ENCODE results near the gene TRIM40. TPM values are rescaled to one million over a fixed set of nuclear protein-coding genes. Genes with fewer than 3 reads are reported as not detected.
"Not testable (repeated sequence)": the region's sequence is repeated elsewhere in the genome, so short reads cannot be mapped to it uniquely, and the experiment has no call there.

TRIM40 gene
- total RNA-seq, 1 donor from 2014 or later = not detected

- no peaks in the 10 kb centered on the region for H3K36me3 ChIP-seq
- no peak overlapping the region for H3K27ac ChIP-seq
- H3K9me3 ChIP-seq = no peaks in the 10 kb centered on the region
- TF ChIP-seq, protein P1, sequence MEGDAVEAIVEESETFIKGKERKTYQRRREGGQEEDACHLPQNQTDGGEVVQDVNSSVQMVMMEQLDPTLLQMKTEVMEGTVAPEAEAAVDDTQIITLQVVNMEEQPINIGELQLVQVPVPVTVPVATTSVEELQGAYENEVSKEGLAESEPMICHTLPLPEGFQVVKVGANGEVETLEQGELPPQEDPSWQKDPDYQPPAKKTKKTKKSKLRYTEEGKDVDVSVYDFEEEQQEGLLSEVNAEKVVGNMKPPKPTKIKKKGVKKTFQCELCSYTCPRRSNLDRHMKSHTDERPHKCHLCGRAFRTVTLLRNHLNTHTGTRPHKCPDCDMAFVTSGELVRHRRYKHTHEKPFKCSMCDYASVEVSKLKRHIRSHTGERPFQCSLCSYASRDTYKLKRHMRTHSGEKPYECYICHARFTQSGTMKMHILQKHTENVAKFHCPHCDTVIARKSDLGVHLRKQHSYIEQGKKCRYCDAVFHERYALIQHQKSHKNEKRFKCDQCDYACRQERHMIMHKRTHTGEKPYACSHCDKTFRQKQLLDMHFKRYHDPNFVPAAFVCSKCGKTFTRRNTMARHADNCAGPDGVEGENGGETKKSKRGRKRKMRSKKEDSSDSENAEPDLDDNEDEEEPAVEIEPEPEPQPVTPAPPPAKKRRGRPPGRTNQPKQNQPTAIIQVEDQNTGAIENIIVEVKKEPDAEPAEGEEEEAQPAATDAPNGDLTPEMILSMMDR (IDR thresholded peaks at IDR 0.05) = no peak
- no peak for TF ChIP-seq POLR2AphosphoS5 (IDR thresholded peaks at IDR 0.05; ENCODE audit: insufficient read depth in 1 of 2, low read depth in 1 of 2)
- no peak for DNase-seq (ENCODE audit: extremely low spot score in 2 of 2)
- H3K4me3 ChIP-seq = no peak overlapping the region
- H3K27me3 ChIP-seq = peaks cover 5% of the 10 kb centered on the region
- peaks cover 11% of the 10 kb centered on the region for H3K4me1 ChIP-seq
- intact Hi-C loops (cut with DNase I) = no loop called here
These were observed 3.9 kb upstream of the TRIM40 start for GRCh38 chr6:30131947-30132497.

DNA sequence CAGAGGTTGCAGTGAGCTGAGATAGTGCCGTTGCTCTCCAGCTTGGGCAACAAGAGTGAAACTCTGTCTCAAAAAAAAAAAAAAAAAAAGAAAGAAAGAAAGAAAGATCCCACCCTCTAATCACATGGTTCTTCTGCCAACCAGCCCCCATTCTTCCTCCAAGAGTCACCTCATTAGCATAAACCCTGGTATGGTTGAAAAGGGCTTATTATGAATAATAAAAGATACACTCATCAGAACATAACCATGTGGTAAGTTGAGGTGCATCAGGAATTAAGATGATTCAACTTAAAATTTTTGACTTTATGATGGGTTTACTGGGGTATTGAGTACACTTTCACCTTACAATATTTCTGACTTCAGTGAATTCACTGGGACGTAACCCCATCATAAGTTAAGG, 793 bp upstream of the TRIM40 start:
- Histone ChIP-seq H3K27ac (no peak overlapping the region), H3K4me3 (no peak overlapping the region), H3K9me3 (no peaks in the 10 kb centered on the region), H3K36me3 (no peaks in the 10 kb centered on the region), H3K27me3 (no peaks in the 10 kb centered on the region), H3K4me1 (no peaks in the 10 kb centered on the region)
- no peak for DNase-seq (ENCODE audit: extremely low spot score in 2 of 2)
- intact Hi-C loops (cut with DNase I) = no loop called here
- TF ChIP-seq, protein P1 (IDR thresholded peaks at IDR 0.05) = no peak
- TF ChIP-seq POLR2A (IDR thresholded peaks at IDR 0.05) = no peak
- TF ChIP-seq POLR2AphosphoS5 (IDR thresholded peaks at IDR 0.05; ENCODE audit: insufficient read depth in 1 of 2, low read depth in 1 of 2) = no peak

- Histone ChIP-seq H3K4me3 (no peak overlapping the region), H3K27me3 (no peaks in the 10 kb centered on the region), H3K36me3 (no peaks in the 10 kb centered on the region), H3K4me1 (no peaks in the 10 kb centered on the region), H3K9me3 (no peaks in the 10 kb centered on the region), H3K27ac (no peak overlapping the region)
- intact Hi-C loops (cut with DNase I) = no loop called here
- DNase-seq (ENCODE audit: extremely low spot score in 2 of 2) = no peak
- TF ChIP-seq POLR2A (IDR thresholded peaks at IDR 0.05) (no peak), POLR2AphosphoS5 (IDR thresholded peaks at IDR 0.05; ENCODE audit: insufficient read depth in 1 of 2, low read depth in 1 of 2) (no peak)
- TF ChIP-seq, protein P1 (IDR thresholded peaks at IDR 0.05) = no peak
These were observed 788 bp downstream of the TRIM40 start for GRCh38 chr6:30136570-30137286.

DNA sequence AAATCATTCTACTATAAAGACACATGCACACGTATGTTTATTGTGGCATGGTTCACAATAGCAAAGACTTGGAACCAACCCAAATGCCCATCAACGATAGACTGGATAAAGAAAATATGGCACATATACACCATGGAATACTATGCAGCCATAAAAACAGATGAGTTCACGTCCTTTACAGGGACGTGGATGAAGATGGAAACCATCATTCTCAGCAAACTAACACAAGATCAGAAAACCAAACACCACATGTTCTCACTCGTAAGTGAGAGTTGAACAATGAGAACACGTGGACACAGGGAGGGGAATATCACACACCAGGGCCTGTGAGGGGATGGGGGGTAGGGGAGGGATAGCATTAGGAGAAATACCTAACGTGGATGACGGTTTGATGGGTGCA, 4.3 kb downstream of the TRIM40 start:
- DNase-seq (ENCODE audit: extremely low spot score in 2 of 2); H3K36me3 ChIP-seq; H3K27me3 ChIP-seq; intact Hi-C loops (cut with DNase I); H3K27ac ChIP-seq; H3K4me3 ChIP-seq; H3K9me3 ChIP-seq; H3K4me1 ChIP-seq: not testable (repeated sequence)

- no peaks in the 10 kb centered on the region for H3K27me3 ChIP-seq
These were observed 6.7 kb downstream of the TRIM40 start for GRCh38 chr6:30142665-30143064.

More at GRCh38 chr6:30142665-30143064, 6.7 kb downstream of the TRIM40 start:
- Histone ChIP-seq H3K4me1 (no peaks in the 10 kb centered on the region), H3K9me3 (no peaks in the 10 kb centered on the region), H3K27ac (no peak overlapping the region), H3K36me3 (no peaks in the 10 kb centered on the region), H3K4me3 (no peak overlapping the region)
- intact Hi-C loops (cut with DNase I) = no loop called here
- no peak for TF ChIP-seq POLR2AphosphoS5 (IDR thresholded peaks at IDR 0.05; ENCODE audit: insufficient read depth in 1 of 2, low read depth in 1 of 2)
- TF ChIP-seq, protein P1 (IDR thresholded peaks at IDR 0.05) = no peak
- TF ChIP-seq POLR2A (IDR thresholded peaks at IDR 0.05) = no peak
- no peak for DNase-seq (ENCODE audit: extremely low spot score in 2 of 2)

Measured in vagina (tissue), 2 donors.